Fibroblast of lung (primary cell): ENCODE results near the gene HES7.

Experiments
- CTCF ChIP-seq, 2 donors: IDR thresholded peaks in 1 of 2; conservative IDR thresholded peaks in 1 of 2; 1 replicate in 1 of 2; 2 replicates in 1 of 2; pipeline ENCODE4 v1.5.1; 2011 to 2012; ENCODE audit warnings: low read length in 2 of 2, control low read depth in 1 of 2, inconsistent platforms in 1 of 2, low read depth in 1 of 2, mild to moderate bottlenecking in 1 of 2
- EZH2 ChIP-seq: IDR thresholded peaks from 2 replicates; pipeline ENCODE4 v1.5.1; 2012; ENCODE audit warnings: low read length, control low read depth, mild to moderate bottlenecking; ENCODE audit errors: missing control alignments

GRCh38 chr17:8154608-8155155, 30.8 kb upstream of the HES7 start:
- TF ChIP-seq EZH2: no peak
- no peak for TF ChIP-seq CTCF (conservative IDR thresholded peaks at IDR 0.05 in 1 of 2, IDR thresholded peaks at IDR 0.05 in 1 of 2; ENCODE audit: low read depth in 1 of 2, low read length in 2 of 2)
